Measurements from ENCODE around the gene CREBL2. TPM values are rescaled to one million over a fixed set of nuclear protein-coding genes. Genes with fewer than 3 reads are reported as not detected.

Gene CREBL2
- polyA plus RNA-seq, 3 donors = 31.0 to 36.1 (median 35.2) TPM

- DNase-seq (ENCODE audit: extremely low read depth in 1 of 11, low read depth in 9 of 11, low spot score in 4 of 11) = no peak
Measured at GRCh38 chr12:12686925-12687324, 75.2 kb downstream of the CREBL2 start.

GRCh38 chr12:12689647-12690300, 78.1 kb downstream of the CREBL2 start:
- peak in 1 of 11 donors; percentile 31 for DNase-seq (ENCODE audit: extremely low read depth in 1 of 11, low read depth in 9 of 11, low spot score in 4 of 11)

- no peak for DNase-seq (ENCODE audit: extremely low read depth in 1 of 11, low read depth in 9 of 11, low spot score in 4 of 11)
Measured at GRCh38 chr12:12691549-12691948, 79.9 kb downstream of the CREBL2 start.

- no peak for DNase-seq (ENCODE audit: extremely low read depth in 1 of 11, low read depth in 9 of 11, low spot score in 4 of 11)
Measured at GRCh38 chr12:12693111-12693671, 81.5 kb downstream of the CREBL2 start.

Other genes starting within 250 kb of the CREBL2 start
- gene DUSP16, start 49.0 kb upstream of the CREBL2 start, polyA plus RNA-seq (ENCODE audit: insufficient read length in 3 of 3) = 10 to 100 TPM; 25.2 to 30.5 (median 26.7) TPM
- gene GPR19, start 84.3 kb downstream of the CREBL2 start, polyA plus RNA-seq (ENCODE audit: insufficient read length in 3 of 3) = 1 to 10 TPM; 1.5 to 2.0 (median 1.8) TPM
- gene CDKN1B, start 105.5 kb downstream of the CREBL2 start, polyA plus RNA-seq (ENCODE audit: insufficient read length in 3 of 3) = 10 to 100 TPM; 67.7 to 80.1 (median 71.2) TPM
- 10 to 100 TPM; 10.1 to 14.2 (median 13.3) TPM for gene APOLD1, start 173.8 kb downstream of the CREBL2 start, polyA plus RNA-seq (ENCODE audit: insufficient read length in 3 of 3)
- gene DDX47, start 201.5 kb downstream of the CREBL2 start, polyA plus RNA-seq (ENCODE audit: insufficient read length in 3 of 3) = 10 to 100 TPM; 73.0 to 81.2 (median 80.0) TPM